DOHH2 (cell line): ENCODE results near the gene CMTM4.

Experiments
- H3F3A ChIP-seq: fragments of 200-600 bp; sonication (generic), shearing (Covaris generic); 2 replicates; pipeline ENCODE4 v1.6.0; 2016; ENCODE audit warnings: antibody characterized with exemption, mild to moderate bottlenecking; ENCODE audit not compliant: control insufficient read depth, insufficient read depth
- H3K27ac ChIP-seq: fragments of 200-600 bp; sonication (generic); 2 replicates; pipeline ENCODE4 v1.5.1; 2014; ENCODE audit warnings: low read depth, mild to moderate bottlenecking, low read length, moderate library complexity
- H3K27me3 ChIP-seq: fragments of 200-600 bp; sonication (generic); 2 replicates; pipeline ENCODE4 v1.6.1; 2014; ENCODE audit warnings: mild to moderate bottlenecking, low read length, mixed read lengths; ENCODE audit not compliant: control insufficient read depth
- H3K36me3 ChIP-seq: fragments of 200-600 bp; sonication (generic); 2 replicates; pipeline ENCODE4 v1.6.1; 2014; ENCODE audit warnings: mild to moderate bottlenecking, low read length, moderate library complexity, mixed read lengths; ENCODE audit not compliant: control insufficient read depth
- H3K4me1 ChIP-seq: fragments of 200-600 bp; sonication (generic); 2 replicates; pipeline ENCODE4 v1.6.1; 2014; ENCODE audit warnings: mild to moderate bottlenecking, low read length, mixed read lengths; ENCODE audit not compliant: control insufficient read depth
- H3K4me2 ChIP-seq: fragments of 200-600 bp; sonication (generic); 2 replicates; pipeline ENCODE4 v1.6.0; 2014; ENCODE audit warnings: mild to moderate bottlenecking, low read length, moderate library complexity
- H3K4me3 ChIP-seq: fragments of 200-600 bp; sonication (generic); 2 replicates; pipeline ENCODE4 v1.5.1; 2014; ENCODE audit warnings: mild to moderate bottlenecking, low read length, mixed read lengths
- H3K79me2 ChIP-seq: fragments of 200-600 bp; sonication (generic); 2 replicates; pipeline ENCODE4 v1.6.1; 2014; ENCODE audit warnings: mild to moderate bottlenecking, low read length, mixed read lengths; ENCODE audit not compliant: control insufficient read depth
- H3K9me2 ChIP-seq: fragments of 200-600 bp; sonication (generic); replicated peaks from 2 replicates; pipeline ENCODE4 v1.6.1; 2014; ENCODE audit warnings: mild to moderate bottlenecking, low read length, mixed read lengths; ENCODE audit not compliant: control insufficient read depth
- H3K9me3 ChIP-seq: fragments of 200-600 bp; sonication (generic); 2 replicates; pipeline ENCODE4 v1.6.1; 2014; ENCODE audit warnings: antibody characterized with exemption, low read length, mixed read lengths; ENCODE audit not compliant: control insufficient read depth, insufficient read depth
- H4K20me1 ChIP-seq: fragments of 200-600 bp; sonication (generic); 2 replicates; pipeline ENCODE4 v1.6.0; 2014; ENCODE audit warnings: low read depth, mild to moderate bottlenecking, antibody characterized with exemption, low read length, moderate library complexity; ENCODE audit not compliant: control insufficient read depth, insufficient read depth
- CTCF ChIP-seq: fragments of 200-600 bp; sonication (generic); IDR thresholded peaks from one replicate; pipeline ENCODE4 v1.5.1; 2014; ENCODE audit warnings: antibody characterized with exemption, mild to moderate bottlenecking, low read depth, low read length; ENCODE audit not compliant: poor library complexity, severe bottlenecking
- EZH2phosphoT487 ChIP-seq: fragments of 200-600 bp; sonication (generic); IDR thresholded peaks from 2 replicates; pipeline ENCODE4 v1.6.1; 2017; ENCODE audit warnings: borderline replicate concordance, mild to moderate bottlenecking, antibody characterized with exemption, low read length, moderate library complexity, mixed read lengths

CMTM4 gene

GRCh38 chr16:66692341-66692740, 4.2 kb downstream of the CMTM4 start:
- Histone ChIP-seq H3K79me2 (no peaks in the 10 kb centered on the region), H3K4me3 (no peak overlapping the region)

GRCh38 chr16:66691234-66691633, 5.3 kb downstream of the CMTM4 start:
- no peaks in the 10 kb centered on the region for H3K79me2 ChIP-seq
- no peak overlapping the region for H3K4me3 ChIP-seq
- H3F3A ChIP-seq: no peaks in the 10 kb centered on the region

More at GRCh38 chr16:66692341-66692740, 4.2 kb downstream of the CMTM4 start:
- Histone ChIP-seq H3K27me3 (peaks cover 32% of the 10 kb centered on the region), H3F3A (no peaks in the 10 kb centered on the region), H3K9me2 (no peaks in the 10 kb centered on the region), H3K36me3 (no peaks in the 10 kb centered on the region), H3K4me1 (peaks cover 16% of the 10 kb centered on the region), H3K27ac (no peak overlapping the region), H3K9me3 (no peaks in the 10 kb centered on the region), H4K20me1 (0 out of 2 replicates have a peak, but pooled peaks cover 3% of the 10 kb centered on the region), H3K4me2 (no peak overlapping the region)
- TF ChIP-seq CTCF (no peak), EZH2phosphoT487 (no peak)

GRCh38 chr16:66690106-66690847, 6.3 kb downstream of the CMTM4 start:
- Histone ChIP-seq H3K4me2 (no peak overlapping the region), H3K79me2 (no peaks in the 10 kb centered on the region), H3K27me3 (peaks cover 18% of the 10 kb centered on the region), H3F3A (no peaks in the 10 kb centered on the region), H3K27ac (no peak overlapping the region), H3K36me3 (no peaks in the 10 kb centered on the region), H3K9me3 (no peaks in the 10 kb centered on the region), H3K4me1 (peaks cover under 1% of the 10 kb centered on the region), H3K9me2 (no peaks in the 10 kb centered on the region), H3K4me3 (no peak overlapping the region), H4K20me1 (no peaks in the 10 kb centered on the region)
- TF ChIP-seq CTCF (no peak), EZH2phosphoT487 (no peak)

More at GRCh38 chr16:66691234-66691633, 5.3 kb downstream of the CMTM4 start:
- Histone ChIP-seq H3K27ac (no peak overlapping the region), H3K27me3 (peaks cover 26% of the 10 kb centered on the region), H3K36me3 (no peaks in the 10 kb centered on the region), H3K9me2 (no peaks in the 10 kb centered on the region), H3K9me3 (no peaks in the 10 kb centered on the region), H3K4me2 (no peak overlapping the region), H4K20me1 (0 out of 2 replicates have a peak, but pooled peaks cover 3% of the 10 kb centered on the region), H3K4me1 (peaks cover 10% of the 10 kb centered on the region)
- TF ChIP-seq CTCF: no peak
- TF ChIP-seq EZH2phosphoT487: no peak
